Endothelial cell of umbilical vein (primary cell): Measurements from ENCODE around the gene GPBP1L1. TPM values are rescaled to one million over a fixed set of nuclear protein-coding genes. Genes with fewer than 3 reads are reported as not detected.

Source experiments
- BruUV-seq: library from RNA; stranded (reverse); fragments of 400-500 nt; replicated peaks from 2 replicates; lab custom pipeline; 2021; lab: Mats Ljungman, UMichigan
- CTCF ChIA-PET: fragments of 300-600, 350-600 bp; sonication (Branson Sonifier 250); formaldehyde crosslinking; loops from one replicate; lab custom pipeline; 2021; ENCODE audit warnings: antibody characterized with exemption, inconsistent platforms; lab: Charles Lee
- POLR2A ChIA-PET: fragments of 300-600, 350-600 bp; sonication (Branson Sonifier 250); formaldehyde crosslinking; loops from one replicate; lab custom pipeline; 2021; ENCODE audit warnings: antibody characterized with exemption, inconsistent platforms; lab: Charles Lee
- DNase-seq: peaks from one replicate; pipeline ENCODE4 v3.0.0-alpha.2; 2011; ENCODE audit warnings: low read depth, low spot score
- FAIRE-seq: peaks from 2 replicates; lab custom pipeline; 2011; peaks lifted over from hg19 to GRCh38; lab: Jason Lieb, UNC
- H2AFZ ChIP-seq: 2 replicates; pipeline ENCODE4 v1.6.0; 2012; ENCODE audit warnings: low read depth, low read length, control low read depth, inconsistent platforms
- H3K27ac ChIP-seq: 2 replicates; pipeline ENCODE4 v1.5.1; 2011; ENCODE audit warnings: low read depth, mild to moderate bottlenecking, control low read depth, low read length, moderate library complexity; ENCODE audit not compliant: insufficient read depth
- H3K27me3 ChIP-seq, 2 experiments: 2 replicates each; pipeline versions ENCODE4 v1.6.0 to v1.6.1; 2011; ENCODE audit warnings: low read length in 2 of 2, mixed read lengths in 1 of 2; ENCODE audit not compliant: control insufficient read depth in 2 of 2, insufficient read depth in 2 of 2
- H3K36me3 ChIP-seq, 2 experiments: 2 replicates in 1 of 2; 3 replicates in 1 of 2; pipeline ENCODE4 v1.5.1; 2011; ENCODE audit warnings: low read length in 2 of 2, mild to moderate bottlenecking in 1 of 2, moderate library complexity in 1 of 2; ENCODE audit not compliant: control insufficient read depth in 2 of 2, insufficient read depth in 2 of 2; ENCODE audit errors: extremely low read depth in 1 of 2
- H3K4me1 ChIP-seq: 3 replicates; pipeline ENCODE4 v1.5.1; 2011; ENCODE audit warnings: mild to moderate bottlenecking, low read length; ENCODE audit not compliant: control insufficient read depth, insufficient read depth; ENCODE audit errors: extremely low read depth
- H3K4me2 ChIP-seq: 2 replicates; pipeline ENCODE4 v1.6.1; 2011; ENCODE audit warnings: low read length, control low read depth, mixed read lengths; ENCODE audit not compliant: insufficient read depth
- H3K4me3 ChIP-seq, 3 experiments: fragments of 200-600 bp in 1 of 3; sonication (generic), shearing (Covaris generic) in 1 of 3; replicated peaks in 1 of 3; 2 replicates each; pipeline ENCODE4 v1.5.1; 2011 to 2016; ENCODE audit warnings: control low read depth in 3 of 3, low read length in 3 of 3, mild to moderate bottlenecking in 2 of 3, inconsistent platforms in 1 of 3, low read depth in 1 of 3, moderate library complexity in 1 of 3; ENCODE audit not compliant: insufficient read depth in 1 of 3
- H3K79me2 ChIP-seq: 2 replicates; pipeline ENCODE4 v1.6.0; 2012; ENCODE audit warnings: low read length, inconsistent platforms; ENCODE audit not compliant: control insufficient read depth, insufficient read depth
- H3K9ac ChIP-seq: replicated peaks from 2 replicates; pipeline ENCODE3; 2011; ENCODE audit warnings: low read length, control low read depth; ENCODE audit not compliant: insufficient read depth; ENCODE audit errors: extremely low read depth
- H3K9me1 ChIP-seq: replicated peaks from 3 replicates; pipeline ENCODE4 v1.6.0; 2011; ENCODE audit warnings: mild to moderate bottlenecking, low read length; ENCODE audit not compliant: control insufficient read depth, insufficient read depth; ENCODE audit errors: extremely low read depth
- H3K9me3 ChIP-seq: replicated peaks from 2 replicates; pipeline ENCODE4 v1.5.1; 2012; ENCODE audit warnings: low read length, inconsistent platforms; ENCODE audit not compliant: control insufficient read depth, insufficient read depth
- H4K20me1 ChIP-seq: replicated peaks from 2 replicates; pipeline ENCODE3; 2011; ENCODE audit warnings: mild to moderate bottlenecking, low read length; ENCODE audit not compliant: control insufficient read depth, insufficient read depth; ENCODE audit errors: extremely low read depth
- EZH2 ChIP-seq: IDR thresholded peaks from 2 replicates; pipeline ENCODE4 v1.6.1; 2012; ENCODE audit warnings: borderline replicate concordance, low read depth, mild to moderate bottlenecking, moderate library complexity, low read length, inconsistent platforms; ENCODE audit not compliant: severe bottlenecking
- FOS ChIP-seq: IDR thresholded peaks from 2 replicates; pipeline ENCODE4 v1.6.1; 2011; ENCODE audit warnings: mild to moderate bottlenecking, low read length, moderate library complexity, borderline replicate concordance; ENCODE audit not compliant: insufficient read depth
- GATA2 ChIP-seq: IDR thresholded peaks from 2 replicates; pipeline ENCODE4 v1.7.0; 2011; ENCODE audit warnings: low read depth, mild to moderate bottlenecking, moderate library complexity, mixed read lengths, low read length; ENCODE audit not compliant: insufficient read length, insufficient read depth
- JUN ChIP-seq: IDR thresholded peaks from 2 replicates; pipeline ENCODE4 v1.6.1; 2011; ENCODE audit warnings: borderline replicate concordance, low read depth; ENCODE audit not compliant: insufficient read length, insufficient read depth
- MAX ChIP-seq: IDR thresholded peaks from 2 replicates; pipeline ENCODE4 v1.6.1; 2011; ENCODE audit not compliant: insufficient read depth, insufficient read length
- MYC ChIP-seq: IDR thresholded peaks from one replicate; pipeline ENCODE4 v1.6.1; 2011; ENCODE audit warnings: mild to moderate bottlenecking, low read depth, low read length
- POLR2A ChIP-seq: IDR thresholded peaks from 2 replicates; pipeline ENCODE4 v1.6.1; 2012; ENCODE audit warnings: low read depth, mild to moderate bottlenecking, control low read depth, low read length
- POLR2AphosphoS5 ChIP-seq: IDR thresholded peaks from 2 replicates; pipeline ENCODE4 v1.6.1; 2012; ENCODE audit warnings: low read depth, mild to moderate bottlenecking, control low read depth, low read length, moderate library complexity; ENCODE audit not compliant: insufficient read depth
- dilution Hi-C: fragments of 300-500 bp; cut with MboI; formaldehyde crosslinking; loops from one replicate; pipeline ENCODE4 v1.15.0; 2019; ENCODE audit warnings: low sequenced_read_pairs; ENCODE audit not compliant: extremely low pct_ligation_motif_present
- intact Hi-C: fragments of 100-400 bp; cut with micrococcal nuclease; formaldehyde crosslinking; loops from one replicate; pipeline ENCODE4 v1.10.0; 2022
- polyA plus RNA-seq, 4 experiments: library from polyadenylated mRNA; depleted of rRNA in 3 of 4; stranded (reverse) in 3 of 4; unstranded in 1 of 4; fragments of >200 nt; gene quantifications; 2 replicates each; pipeline versions ENCODE4 v1.2.1 to v1.2.3, GENCODE V29; 2011 to 2012; ENCODE audit warnings: missing spikeins in 1 of 4
- total RNA-seq: library from RNA; stranded (reverse); gene quantifications from 2 replicates; pipeline ENCODE4 v1.2.3, GENCODE V29; 2021

GPBP1L1 gene
- total and polyA plus RNA-seq, 2 donors (not counting 3 experiments of a cell fraction or from before 2014, with no cell fraction given), result 35.0 to 89.7 TPM

- Histone ChIP-seq H3K4me3 (no peak overlapping the region), H3K79me2 (no peaks in the 10 kb centered on the region), H3K27ac (no peak overlapping the region), H3K36me3 (peaks cover 9 to 22% of the 10 kb centered on the region in 2 experiments), H3K9me1 (no peaks in the 10 kb centered on the region), H2AFZ (no peak overlapping the region), H3K9me3 (no peaks in the 10 kb centered on the region), H3K4me2 (no peak overlapping the region), H4K20me1 (no peaks in the 10 kb centered on the region), H3K27me3 (no peaks in the 10 kb centered on the region), H3K4me1 (peaks cover 39% of the 10 kb centered on the region), H3K9ac (no peak overlapping the region)
- no peak for TF ChIP-seq POLR2A
- TF ChIP-seq POLR2AphosphoS5, result no peak
- TF ChIP-seq GATA2, result no peak
- TF ChIP-seq JUN, result no peak
- no peak for TF ChIP-seq EZH2
- TF ChIP-seq FOS, result no peak
- TF ChIP-seq MYC, result no peak
- TF ChIP-seq MAX, result no peak
- FAIRE-seq, result no peak
- dilution Hi-C loops (no loop called here), intact Hi-C loops (loop anchor here (5.0 kb wide), 1 partner anchor 71 kb away; the partner anchor contains the start of genes GPBP1L1 and TMEM69)
- no peak for DNase-seq
- POLR2A ChIA-PET, result no interaction called here
- CTCF ChIA-PET, result no interaction called here
- BruUV-seq, result no TSS peak
Observed at GRCh38 chr1:45615885-45616284, 70.4 kb downstream of the GPBP1L1 start.
